ENCODE results near the gene PROSER3. TPM values are rescaled to one million over a fixed set of nuclear protein-coding genes. Genes with fewer than 3 reads are reported as not detected.

PROSER3 gene
- total and polyA plus RNA-seq, 2 of the 13 experiments (the other 11 are each of a cell fraction or from before 2014, with no cell fraction given), result 5.1 to 5.7 TPM

DNA sequence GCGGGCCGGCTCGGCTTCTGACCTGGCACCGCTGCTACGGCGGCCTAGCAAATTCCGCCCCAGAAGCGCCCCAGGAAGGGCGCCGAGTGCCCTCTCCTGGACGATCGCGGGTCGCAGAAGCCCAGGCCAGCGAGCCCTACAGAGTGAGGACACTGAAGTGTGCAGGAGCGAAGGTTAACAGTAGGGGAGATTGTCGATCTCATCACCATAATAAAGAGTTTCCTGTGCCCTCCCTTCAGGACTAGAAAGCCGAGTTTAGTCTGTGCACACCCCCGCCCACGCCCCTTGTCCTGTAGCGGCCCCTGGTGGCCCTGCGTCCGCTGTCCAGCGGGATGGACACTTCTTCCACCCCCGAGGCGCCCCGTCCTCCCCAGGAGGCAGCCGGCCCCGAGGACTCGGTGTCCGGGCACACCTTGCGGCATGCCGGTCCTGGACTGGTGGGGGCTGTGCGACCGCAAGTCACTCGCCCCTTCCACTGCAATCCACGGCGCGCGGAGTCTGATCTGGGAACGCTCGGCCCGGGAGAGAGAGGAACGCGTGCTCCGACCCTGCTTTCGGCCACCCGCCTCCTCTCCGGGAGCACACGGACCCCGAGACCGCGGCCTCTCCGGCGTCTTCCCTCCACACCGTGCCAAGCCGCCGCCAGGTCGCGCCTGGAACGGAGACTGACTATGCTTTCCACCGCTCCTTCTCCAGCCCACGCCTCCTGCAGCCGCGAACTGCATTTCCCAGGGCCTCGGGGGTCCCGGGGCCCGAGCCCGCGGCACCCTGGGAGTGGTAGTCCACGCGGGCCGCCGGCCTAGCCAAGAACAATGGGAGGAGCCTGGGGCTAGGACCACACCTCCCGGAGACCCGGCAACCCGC is 40.9 kb upstream of the PROSER3 start (continued):
- TF ChIP-seq, protein P1, sequence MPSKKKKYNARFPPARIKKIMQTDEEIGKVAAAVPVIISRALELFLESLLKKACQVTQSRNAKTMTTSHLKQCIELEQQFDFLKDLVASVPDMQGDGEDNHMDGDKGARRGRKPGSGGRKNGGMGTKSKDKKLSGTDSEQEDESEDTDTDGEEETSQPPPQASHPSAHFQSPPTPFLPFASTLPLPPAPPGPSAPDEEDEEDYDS (CRISPR knock-in tag; IDR thresholded peaks at IDR 0.05), result peak; percentile 37
- TF ChIP-seq ZNF354B (CRISPR knock-in tag; IDR thresholded peaks at IDR 0.05) (no peak), PITX1 (CRISPR knock-in tag; IDR thresholded peaks at IDR 0.05) (no peak; the same call in 1 of the 2 replicates), SAP130 (CRISPR knock-in tag; IDR thresholded peaks at IDR 0.05; ENCODE audit: low read depth) (peak; percentile 80), ZNF335 (CRISPR knock-in tag; IDR thresholded peaks at IDR 0.05) (peak; percentile 96), ZNF430 (CRISPR knock-in tag; IDR thresholded peaks at IDR 0.05) (peak; percentile 35), NKX3-1 (CRISPR knock-in tag; IDR thresholded peaks at IDR 0.05) (no peak), ZFP90 (CRISPR knock-in tag; IDR thresholded peaks at IDR 0.05; ENCODE audit: borderline replicate concordance) (peak; percentile 46; the same call in 1 of the 2 replicates), RARG (CRISPR knock-in tag; IDR thresholded peaks at IDR 0.05; ENCODE audit: low read depth) (0 out of 2 replicates have a peak, but pooled peaks have one; percentile 43), MBNL3 (CRISPR knock-in tag; conservative IDR thresholded peaks at IDR 0.05) (no peak), MED8 (CRISPR knock-in tag; IDR thresholded peaks at IDR 0.05; ENCODE audit: insufficient replicate concordance) (peak; percentile 43), RAD21 (CRISPR knock-in tag; IDR thresholded peaks at IDR 0.05) (peak; percentile 96), RBM39 (IDR thresholded peaks at IDR 0.05; ENCODE audit: low read depth, low read length, poor library complexity, severe bottlenecking) (no peak), MED13 (CRISPR knock-in tag; IDR thresholded peaks at IDR 0.05) (no peak), TSC22D2 (CRISPR knock-in tag; IDR thresholded peaks at IDR 0.05; ENCODE audit: borderline replicate concordance) (no peak), ZNF550 (CRISPR knock-in tag; IDR thresholded peaks at IDR 0.05; ENCODE audit: borderline replicate concordance) (no peak), ZNF652 (CRISPR knock-in tag; IDR thresholded peaks at IDR 0.05; ENCODE audit: borderline replicate concordance, low read depth) (no peak), NCOR1 (IDR thresholded peaks at IDR 0.05; ENCODE audit: borderline replicate concordance, low read length) (no peak), ZNF333 (CRISPR knock-in tag; IDR thresholded peaks at IDR 0.05; ENCODE audit: borderline replicate concordance) (peak; percentile 18; the same call in 1 of the 2 replicates), ZBTB8A (CRISPR knock-in tag; IDR thresholded peaks at IDR 0.05; ENCODE audit: borderline replicate concordance, low read depth) (no peak)
- TF ChIP-seq, protein P2, sequence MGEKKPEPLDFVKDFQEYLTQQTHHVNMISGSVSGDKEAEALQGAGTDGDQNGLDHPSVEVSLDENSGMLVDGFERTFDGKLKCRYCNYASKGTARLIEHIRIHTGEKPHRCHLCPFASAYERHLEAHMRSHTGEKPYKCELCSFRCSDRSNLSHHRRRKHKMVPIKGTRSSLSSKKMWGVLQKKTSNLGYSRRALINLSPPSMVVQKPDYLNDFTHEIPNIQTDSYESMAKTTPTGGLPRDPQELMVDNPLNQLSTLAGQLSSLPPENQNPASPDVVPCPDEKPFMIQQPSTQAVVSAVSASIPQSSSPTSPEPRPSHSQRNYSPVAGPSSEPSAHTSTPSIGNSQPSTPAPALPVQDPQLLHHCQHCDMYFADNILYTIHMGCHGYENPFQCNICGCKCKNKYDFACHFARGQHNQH (CRISPR knock-in tag; IDR thresholded peaks at IDR 0.05), result peak; percentile 42; the same call in 1 of the 2 replicates
- TF ChIP-seq, protein P3, sequence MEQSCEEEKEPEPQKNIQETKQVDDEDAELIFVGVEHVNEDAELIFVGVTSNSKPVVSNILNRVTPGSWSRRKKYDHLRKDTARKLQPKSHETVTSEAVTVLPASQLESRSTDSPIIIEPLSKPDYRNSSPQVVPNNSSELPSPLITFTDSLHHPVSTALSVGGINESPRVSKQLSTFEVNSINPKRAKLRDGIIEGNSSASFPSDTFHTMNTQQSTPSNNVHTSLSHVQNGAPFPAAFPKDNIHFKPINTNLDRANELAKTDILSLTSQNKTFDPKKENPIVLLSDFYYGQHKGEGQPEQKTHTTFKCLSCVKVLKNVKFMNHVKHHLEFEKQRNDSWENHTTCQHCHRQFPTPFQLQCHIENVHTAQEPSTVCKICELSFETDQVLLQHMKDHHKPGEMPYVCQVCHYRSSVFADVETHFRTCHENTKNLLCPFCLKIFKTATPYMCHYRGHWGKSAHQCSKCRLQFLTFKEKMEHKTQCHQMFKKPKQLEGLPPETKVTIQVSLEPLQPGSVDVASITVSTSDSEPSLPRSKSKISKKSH (CRISPR knock-in tag; IDR thresholded peaks at IDR 0.05; ENCODE audit: borderline replicate concordance), result peak; percentile 53; the same call in 1 of the 2 replicates

All from HepG2 (cell line).